Measurements from ENCODE around the gene PITX3.

The PITX3 gene

DNA sequence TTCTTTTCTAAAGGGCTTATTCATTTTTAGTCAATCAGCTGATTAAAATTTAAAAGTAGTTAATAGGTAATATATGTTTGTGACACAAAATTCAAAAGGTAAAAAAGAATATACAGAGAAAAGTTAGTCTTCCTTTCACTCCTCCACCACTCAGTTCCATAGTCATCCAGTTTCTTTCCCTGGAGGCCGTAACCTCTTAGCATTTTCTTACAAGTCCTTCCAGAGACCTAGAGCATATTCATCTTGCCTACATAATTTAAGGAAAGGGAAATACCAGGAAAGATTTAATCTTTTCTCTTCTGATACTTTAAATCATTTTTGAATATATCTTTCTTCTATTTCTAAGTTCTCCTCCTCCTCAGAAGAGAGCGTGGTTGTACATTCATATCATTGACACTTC, 14.1 kb upstream of the PITX3 start:
- DNase-seq (ENCODE audit: low read depth), result no peak

DNA sequence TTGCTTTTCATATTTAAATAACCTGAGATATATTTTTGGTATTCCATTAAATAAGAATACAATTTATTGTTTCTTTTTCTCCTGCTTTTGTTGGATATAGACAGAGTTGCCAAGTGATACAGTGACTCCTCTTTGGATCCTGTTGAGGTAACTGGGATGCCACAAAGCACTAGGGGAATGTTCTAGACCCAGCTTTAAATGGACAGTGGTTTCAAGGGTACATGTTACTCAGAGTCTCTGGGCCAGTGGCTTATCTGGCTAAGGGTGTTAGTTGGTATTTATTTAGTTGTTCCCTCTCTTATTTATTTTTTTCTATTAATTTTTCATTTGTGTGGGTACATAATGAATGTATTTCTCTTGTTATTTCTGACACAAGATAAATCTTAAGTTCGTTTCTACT, 13.1 kb upstream of the PITX3 start:
- DNase-seq (ENCODE audit: low read depth), result peak; percentile 44

DNA sequence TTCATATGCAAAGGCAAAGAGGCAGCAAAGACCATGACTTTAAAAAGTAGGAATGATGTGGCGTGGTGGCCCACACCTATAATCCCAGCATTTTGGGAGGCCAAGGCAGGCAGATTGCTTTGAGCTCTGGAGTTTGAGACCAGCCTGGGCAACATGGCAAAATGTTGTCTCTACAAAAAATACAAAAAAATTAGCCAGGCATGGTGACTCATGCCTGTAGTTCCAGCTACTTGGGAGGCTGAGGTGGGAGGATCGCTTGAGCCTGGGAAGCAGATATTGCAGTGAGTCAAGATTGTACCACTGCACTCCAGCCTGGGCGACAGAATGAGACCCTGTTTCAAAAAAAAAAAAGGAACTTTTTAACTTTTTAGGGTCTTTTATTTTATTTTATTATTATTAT, 11.2 kb upstream of the PITX3 start:
- peak; percentile 66 for DNase-seq (ENCODE audit: low read depth)

DNA sequence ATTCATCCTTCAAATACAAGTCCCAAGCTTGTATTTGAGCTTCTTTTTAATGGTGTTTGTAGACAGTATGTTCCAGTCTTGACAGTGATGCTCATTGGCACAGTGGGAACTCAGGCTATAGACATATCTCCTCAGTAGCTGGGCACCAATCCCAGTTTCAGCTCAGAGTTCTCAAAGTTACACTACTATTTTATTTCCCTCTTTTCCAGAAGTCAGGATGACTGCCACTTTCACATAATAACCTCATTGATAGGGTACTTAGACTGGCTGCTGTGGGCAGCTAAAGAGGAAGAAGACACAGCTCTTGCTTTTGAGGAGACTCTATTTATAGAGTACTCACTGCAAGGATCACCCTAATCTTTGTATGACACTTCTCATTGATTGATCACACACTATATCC, 6.4 kb upstream of the PITX3 start:
- no peak for DNase-seq (ENCODE audit: low read depth)

DNA sequence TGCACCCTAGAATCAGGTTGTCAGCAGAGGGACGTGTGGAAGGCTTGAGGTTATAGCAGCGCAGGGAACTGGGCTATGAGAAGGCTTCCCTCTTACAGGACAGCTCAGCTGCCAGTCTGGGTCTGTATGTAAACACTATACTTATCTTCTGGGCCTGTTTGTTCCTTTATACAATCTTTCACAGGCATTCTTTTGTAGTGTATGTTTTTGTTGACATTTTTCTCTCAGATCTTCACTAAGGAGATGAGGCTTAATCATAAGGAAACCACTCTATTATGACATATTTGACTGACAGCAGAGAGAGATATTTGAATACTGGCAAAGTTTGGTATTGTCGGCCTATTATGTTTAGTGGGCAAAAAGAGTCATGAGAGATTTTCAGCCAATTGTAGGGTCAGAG, 4.9 kb upstream of the PITX3 start:
- DNase-seq (ENCODE audit: low read depth), result peak; percentile 73

DNA sequence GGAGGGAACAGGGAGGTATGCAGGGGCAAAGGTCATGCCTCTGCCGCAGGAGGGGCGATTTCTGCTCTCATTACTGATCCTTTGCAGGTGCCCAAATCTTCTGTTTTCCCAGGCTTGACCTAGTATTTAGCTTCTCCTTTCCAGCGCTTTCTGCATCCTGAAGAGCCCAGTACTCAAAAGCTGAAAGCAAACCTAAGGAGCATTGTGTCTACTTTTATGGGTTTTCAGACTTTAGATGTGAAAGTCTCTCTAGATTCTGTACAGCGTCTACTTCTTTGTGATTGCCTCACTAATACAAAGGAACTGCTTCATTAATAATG, 4.6 kb upstream of the PITX3 start:
- no peak for DNase-seq (ENCODE audit: low read depth)

DNA sequence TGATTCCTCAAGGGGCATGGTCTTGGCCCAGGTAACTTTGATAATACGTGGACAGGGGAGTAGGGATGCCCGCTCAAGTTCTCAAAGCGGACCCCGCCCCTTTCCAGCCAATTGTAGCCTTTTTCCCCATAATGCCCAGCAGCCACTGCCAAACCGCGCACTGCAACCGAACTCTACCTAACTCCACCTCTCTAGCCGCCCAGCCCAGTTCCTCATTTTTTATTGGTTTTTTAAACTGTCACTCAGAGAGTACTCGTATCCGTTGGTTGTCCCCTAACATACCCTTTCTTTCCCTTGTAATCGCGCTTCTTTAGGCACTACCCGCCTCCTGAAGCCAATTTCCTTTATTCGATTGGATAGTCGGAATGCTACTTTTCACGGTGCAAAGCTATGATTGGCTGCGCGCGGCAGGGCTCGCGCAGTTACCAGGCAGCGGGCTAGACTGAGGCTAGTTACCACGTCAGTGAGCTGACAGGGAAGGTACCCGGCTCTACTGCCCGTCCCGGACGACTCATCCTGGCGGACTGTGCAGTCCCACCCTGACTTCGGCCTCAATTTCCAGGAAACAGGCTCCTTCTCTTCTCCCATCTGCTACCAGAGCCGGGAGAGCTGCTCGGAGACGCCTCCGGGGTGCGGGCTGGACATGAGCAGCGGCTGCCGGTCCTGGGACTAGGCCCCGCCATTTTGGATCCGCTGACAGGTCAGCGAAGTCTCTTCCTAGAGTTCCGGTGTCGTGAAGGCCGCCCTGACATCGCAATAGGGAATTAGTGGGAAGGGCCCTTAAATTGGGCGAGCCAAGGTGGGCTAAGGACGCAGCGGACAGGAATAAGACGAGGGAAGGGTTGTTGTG, 4.0 kb upstream of the PITX3 start, which contains the start of gene GBF1:
TSS of gene GBF1 (plus strand) at position 451 of the 850 bp plus-strand sequence. CDS start 13,407 bp downstream, outside the sequence.
- peak; percentile 100 for DNase-seq (ENCODE audit: low read depth)

DNA sequence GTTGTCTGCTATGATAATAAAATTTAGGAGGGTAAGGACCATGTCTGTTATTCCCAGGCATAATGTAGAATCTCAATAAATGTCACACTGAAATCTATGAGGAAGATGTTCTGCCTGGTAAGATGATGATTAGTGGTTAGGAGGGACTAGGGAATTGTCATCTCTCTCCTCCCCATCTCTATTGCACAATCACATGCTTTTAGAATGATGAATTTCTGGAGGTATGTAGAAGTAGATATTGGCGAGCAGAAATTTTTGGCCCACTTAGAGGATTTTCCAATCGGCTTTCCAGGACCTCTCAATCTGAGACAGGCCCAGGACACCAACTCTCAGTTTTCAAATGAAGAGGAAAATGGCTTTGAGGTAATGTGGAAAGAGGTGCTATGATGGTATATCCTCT, 2.0 kb upstream of the PITX3 start:
- peak; percentile 75 for DNase-seq (ENCODE audit: low read depth)

DNA sequence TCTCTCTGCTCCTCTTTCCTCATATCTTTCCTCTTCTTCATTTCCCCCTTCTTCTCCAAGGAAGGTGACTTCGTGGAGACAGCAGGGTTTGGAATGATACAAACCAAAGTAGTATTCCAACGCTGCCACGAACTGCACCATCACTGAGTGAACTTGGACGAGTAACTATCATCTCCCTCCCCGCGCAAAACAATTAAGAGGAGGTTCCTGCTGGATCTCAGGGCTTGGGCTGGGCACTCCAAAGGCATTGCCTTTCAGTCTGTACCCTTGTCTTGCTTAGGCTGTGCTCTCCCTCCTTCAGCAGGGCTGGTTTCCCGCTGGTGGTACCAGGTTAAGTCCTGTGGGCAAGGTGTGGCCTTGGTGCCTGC, 790 bp upstream of the PITX3 start:
- no peak for DNase-seq (ENCODE audit: low read depth)

DNA sequence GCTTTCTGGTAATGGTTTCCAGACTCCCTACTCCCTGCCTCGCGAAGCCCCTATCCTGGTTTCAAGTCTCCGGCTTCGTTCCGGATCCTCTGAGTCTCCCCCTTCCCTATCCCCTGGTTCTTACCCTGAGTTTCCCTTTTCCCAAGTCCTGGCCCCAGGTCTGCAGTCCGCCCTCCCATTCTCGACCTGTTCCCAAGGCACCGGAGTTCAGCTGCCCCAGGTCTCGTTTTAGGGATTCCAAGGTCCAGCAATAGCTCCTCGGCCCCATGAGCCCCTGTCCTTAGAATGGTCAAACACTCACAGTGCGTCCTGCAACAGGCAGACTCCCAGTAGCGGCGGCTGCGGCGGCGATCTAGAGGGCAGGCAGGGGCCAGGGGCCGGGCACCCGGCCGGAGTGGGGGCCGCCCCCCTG, 274 bp downstream of the PITX3 start:
- no peak for DNase-seq (ENCODE audit: low read depth)

DNA sequence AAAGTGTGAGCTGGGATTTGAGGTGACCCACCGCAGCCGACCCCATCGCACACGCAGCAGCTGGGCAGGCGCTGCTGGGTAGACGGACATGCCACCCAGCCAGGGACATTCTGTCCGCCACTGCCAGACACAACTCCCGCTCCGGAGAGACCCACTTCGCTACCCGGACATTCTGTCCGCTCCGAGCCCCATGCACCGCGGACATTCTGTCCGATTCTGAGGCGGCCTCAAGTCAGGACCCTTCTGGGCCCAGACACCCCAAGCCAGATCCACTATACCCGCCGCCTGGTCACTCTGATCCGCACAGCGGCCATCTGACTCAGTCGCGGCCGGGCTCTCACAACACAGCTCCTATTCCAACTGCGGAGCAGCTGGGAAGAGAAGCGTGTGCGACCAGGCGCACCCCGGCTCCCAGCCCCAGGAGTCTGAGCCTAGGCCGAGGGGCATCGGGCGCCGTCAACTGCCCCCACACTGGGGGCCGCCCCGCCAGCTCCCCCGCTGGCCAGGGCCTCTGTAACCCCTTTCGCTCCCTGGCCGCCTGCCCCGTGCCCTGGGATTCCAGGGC, 763 bp downstream of the PITX3 start:
- DNase-seq (ENCODE audit: low read depth), result no peak

DNA sequence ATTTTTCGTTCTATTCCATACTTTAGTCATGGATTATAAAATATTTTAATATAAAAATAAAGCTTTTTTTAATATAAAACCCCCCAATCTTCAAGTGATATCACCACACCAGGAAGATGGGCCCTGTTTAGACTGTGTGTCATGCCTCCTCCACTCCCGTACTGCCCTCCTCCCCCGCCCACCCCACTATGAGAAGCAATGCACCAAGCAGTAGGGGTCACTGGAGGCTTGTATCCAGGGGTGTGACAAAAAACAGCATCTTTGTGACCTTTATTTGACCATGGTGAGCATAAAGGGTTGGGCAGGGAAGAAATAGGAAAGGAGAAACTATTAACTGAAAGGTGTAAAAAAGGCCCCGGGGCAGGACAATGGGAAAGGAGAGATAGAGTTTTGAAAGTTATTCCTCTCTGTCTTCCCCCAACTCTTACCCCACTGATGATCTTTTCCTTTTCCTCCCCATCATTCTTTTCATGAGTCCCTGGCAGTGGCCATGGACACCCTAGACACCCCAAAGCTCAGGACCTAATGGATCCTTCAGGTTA, 3.5 kb downstream of the PITX3 start:
- no peak for DNase-seq (ENCODE audit: low read depth)

DNA sequence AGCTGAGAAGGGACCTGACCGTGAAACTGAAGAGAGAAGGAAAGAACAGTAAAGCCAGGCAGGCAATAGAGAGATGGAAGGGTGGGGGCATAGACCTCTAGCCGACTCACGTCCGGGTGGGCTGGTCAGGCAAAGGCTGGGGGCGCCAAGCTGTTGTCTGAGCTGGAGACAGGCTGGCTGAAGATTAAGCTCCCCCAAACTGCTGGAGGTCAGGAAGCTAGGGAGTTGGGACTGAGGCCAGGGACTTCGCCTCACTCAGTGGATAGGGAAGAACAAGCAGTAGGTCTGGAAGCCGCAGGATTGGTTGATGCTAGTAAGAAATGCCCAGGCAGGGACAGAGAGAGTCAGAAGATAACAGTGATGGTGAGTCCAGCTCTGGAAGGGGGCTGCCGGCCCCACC, 5.3 kb downstream of the PITX3 start:
- no peak for DNase-seq (ENCODE audit: low read depth)

DNA sequence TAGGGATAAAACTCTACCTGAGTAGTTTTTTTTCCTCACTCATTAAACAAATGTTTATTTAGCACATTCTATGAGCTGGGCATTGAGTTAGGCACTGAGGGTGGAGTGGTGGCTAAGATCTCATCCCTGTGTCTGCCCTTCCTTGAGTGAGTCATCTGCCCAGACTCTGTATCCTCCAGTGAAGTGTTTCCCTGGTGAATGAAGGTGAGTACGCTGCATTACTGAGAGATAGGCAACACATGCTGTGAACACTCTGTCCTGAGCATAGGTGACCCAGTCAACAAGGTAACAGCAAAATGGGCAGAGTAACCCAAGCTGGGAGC, 5.8 kb downstream of the PITX3 start:
- peak; percentile 45 for DNase-seq (ENCODE audit: low read depth)

DNA sequence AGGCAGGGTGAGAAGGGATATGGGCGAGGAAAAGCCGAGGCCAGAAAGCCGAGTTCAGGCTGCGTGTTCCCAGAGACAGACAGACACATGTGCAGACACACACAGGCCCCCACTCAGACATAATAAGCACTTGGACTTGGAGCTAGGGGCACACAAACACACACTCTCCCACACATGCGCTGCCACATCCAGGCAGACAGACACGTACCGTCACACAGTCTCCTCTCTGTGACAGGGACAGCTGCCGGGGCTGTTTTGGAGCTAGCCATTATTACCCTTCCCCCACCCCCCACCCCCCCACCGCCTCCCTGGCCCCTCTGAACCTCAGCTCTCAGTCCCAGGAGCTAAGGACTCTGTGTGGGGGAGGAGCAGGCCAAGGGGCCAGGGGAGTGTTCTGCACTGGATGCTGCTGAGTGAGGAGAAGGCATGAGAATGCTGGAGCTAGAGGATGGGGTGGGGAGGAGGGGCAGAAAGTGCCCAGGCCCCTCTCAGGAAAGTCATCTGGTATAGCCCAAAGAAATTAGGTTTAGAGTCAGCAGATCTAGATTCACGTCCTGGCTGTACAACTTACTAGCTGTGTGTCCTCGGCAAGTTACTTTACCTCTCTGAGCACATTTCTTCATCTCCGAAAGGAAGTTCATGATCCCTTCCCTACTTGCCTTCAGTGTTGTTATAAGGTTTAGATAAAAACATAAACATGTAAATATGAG, 6.3 kb downstream of the PITX3 start:
- no peak for DNase-seq (ENCODE audit: low read depth)

DNA sequence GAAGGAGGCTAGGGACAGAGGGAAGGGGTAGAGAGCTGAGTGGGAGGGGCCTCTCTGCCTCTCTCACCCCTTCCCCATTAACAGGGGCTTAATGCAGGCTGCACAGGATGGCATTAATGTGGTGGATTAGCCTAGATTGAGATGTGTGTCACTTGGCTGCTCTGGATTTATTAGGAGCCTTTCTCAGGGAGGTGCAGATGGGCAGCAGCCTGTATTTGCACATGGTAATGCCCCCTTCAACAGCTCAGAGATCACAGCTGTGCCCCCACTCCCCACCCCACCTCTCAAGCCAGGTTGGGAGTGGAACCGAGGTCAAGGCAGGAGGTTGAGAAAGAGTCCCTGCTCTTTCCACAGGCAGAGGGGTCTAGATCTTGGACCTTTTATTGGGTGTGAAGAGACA, 7.3 kb downstream of the PITX3 start:
- no peak for DNase-seq (ENCODE audit: low read depth)

DNA sequence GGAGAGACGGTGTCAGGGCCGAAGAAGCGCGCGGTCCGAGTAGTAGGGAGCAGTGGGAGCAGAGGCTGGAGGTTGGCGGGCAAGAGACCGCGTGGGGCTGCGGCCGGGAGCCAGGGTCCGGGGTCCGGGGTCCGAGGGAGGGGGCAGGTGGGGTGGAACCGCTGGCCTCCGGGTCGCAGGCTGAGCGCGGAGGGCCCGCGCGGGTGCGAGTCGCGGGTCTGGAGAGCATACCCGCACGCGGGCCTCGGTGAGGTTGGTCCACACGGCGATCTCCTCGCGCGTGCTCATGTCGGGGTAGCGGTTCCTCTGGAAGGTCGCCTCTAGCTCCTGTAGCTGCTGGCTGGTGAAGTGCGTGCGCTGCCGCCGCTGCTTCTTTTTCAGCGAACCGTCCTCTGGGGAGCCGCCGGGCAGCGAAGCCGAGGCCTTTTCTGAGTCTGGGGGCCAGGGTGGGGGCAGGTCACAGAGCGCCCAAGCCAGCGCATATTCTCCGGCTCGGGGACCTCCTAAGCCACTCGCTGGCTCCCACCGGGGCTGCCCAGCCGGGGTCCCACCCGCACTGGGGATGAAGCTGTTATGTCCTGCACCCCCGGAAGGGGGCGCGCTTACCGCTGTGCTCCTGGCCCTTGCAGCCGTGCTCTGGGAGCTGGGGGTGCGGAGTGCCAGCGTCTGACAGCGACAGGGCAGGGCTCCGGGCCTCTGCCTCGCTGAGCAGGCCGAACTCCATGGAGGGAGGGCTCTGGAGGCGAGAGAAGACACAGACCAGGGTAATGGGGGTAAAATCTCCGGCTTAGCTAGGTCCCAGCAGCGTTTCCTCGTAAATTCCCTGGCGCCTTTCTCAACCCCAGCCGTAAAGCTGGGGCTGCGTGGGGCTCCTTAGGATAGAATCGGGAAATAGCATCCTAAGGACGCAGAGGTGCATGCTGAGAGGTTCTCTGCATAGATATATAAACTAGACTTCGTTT, 9.7 kb downstream of the PITX3 start:
- no peak for DNase-seq (ENCODE audit: low read depth)

DNA sequence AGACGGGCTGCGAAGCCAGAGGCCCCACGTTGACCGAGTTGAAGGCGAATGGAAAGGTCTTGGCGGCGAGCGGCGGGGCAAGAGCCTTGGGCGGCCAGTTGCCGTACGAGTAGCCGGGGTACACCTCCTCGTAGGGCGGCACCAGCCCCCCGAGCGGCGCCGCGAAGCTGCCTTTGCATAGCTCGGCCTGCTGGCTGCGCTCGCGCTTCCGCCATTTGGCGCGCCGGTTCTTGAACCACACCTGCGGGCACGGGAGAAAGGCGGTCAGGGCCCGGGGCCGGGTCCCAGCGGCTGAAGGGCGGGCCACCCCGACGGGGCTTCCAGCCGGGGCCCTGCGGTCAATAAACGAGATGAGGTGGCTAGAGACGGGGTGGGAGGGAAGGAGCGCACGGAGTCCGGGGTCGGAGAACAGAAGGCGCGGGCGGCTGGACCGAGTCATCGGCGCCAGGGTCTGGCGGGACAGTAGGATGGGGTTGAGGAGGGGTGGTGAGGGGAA, 10.4 kb downstream of the PITX3 start:
- no peak for DNase-seq (ENCODE audit: low read depth)

DNA sequence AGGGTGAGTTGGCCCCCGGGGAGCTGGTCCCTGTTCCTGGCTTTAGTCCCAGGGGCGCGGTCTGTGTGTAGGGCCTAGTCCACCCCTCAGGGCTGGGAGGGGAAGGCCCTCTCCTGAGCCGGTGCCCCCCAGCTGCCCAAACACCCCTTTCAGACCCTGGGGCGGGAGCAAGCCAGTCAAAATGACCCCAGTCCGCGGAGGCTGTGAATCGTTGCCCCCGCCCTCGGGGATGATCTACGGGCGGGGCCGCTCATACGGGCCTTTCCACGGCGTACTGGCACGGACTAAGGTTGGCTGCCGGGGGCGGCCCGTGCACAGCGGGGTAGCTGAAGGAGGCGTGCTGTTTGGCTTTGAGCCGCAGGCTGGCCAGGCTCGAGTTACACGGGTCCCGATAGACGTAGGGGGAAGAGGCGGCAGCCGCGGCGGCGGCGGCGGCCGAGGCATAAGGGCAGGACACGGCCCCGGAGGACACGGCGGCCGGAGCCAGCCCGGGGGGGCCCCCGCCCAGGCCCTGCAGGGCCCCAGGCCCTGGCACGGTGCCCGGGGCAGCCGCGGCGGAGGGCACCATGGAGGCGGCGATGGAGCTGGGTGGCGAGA, 10.9 kb downstream of the PITX3 start:
- DNase-seq (ENCODE audit: low read depth), result peak; percentile 47

DNA sequence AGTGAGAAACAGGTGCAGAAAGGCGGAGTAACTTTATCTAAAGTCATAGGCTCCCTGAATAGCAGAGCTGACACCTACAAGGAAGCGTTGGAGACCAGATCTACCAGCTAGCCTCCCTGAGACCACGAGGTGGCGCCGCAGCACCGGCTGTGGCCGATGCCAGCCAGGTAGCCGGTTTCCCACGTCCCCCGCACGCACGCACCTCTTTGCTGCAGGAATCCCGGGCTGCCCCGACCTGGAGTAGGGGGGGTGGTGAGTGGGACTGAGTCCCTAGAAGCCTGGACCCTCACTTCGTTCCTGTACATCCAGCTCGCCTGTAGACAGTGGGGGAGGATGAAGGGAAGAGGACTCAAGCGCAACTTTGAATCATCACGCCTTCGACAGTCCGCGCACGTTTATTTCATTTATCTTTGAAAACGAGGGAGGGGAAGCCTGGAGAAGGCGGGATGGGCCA, 11.5 kb downstream of the PITX3 start:
- peak; percentile 57 for DNase-seq (ENCODE audit: low read depth)

DNA sequence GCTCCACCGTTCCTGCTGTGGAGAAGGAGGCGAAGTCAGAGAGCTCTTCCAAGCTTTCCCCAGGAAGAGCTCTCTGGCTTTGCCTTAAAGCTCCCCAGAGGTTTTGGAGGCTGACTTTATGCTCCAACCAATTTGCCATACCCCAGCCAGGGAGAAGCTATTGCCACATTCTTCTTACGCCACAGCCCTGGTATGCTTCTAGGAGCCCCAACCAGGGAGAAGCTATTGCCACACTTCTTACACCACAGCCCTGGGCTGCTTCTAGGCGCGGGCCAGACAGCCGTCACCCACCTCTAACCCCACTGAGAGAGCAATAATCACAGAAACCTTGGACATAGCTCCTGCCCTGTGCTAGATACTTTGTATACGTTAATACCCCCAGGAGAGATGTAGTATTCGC, 14.3 kb downstream of the PITX3 start:
- peak; percentile 95 for DNase-seq (ENCODE audit: low read depth)

DNA sequence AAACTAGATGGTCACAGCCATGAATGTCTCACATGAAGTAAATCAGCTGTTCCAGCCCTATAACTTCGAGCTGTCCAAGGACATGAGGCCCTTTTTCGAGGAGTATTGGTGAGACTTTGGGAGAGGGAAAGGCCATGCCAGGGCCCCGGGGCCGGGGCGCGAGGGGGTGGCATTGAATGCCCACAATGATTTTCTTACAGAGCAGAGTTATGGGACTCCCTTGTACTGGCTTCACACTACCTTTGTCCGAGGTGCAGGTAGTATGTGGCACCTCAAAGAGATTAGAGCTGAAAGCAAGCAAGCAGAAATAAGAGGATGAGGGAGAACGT, 14.8 kb downstream of the PITX3 start:
- no peak for DNase-seq (ENCODE audit: low read depth)
